Activated CD4-positive, alpha-beta T cell treated with anti-CD3 and anti-CD28 coated beads for 24 hours (primary cell): Measurements from ENCODE around the gene LIX1L.
A peak's percentile ranks its signal among the peaks of the same experiment; 100 is the strongest.

Experiments used
- DNase-seq, 2 donors: peaks; one replicate each; pipeline ENCODE4 v3.0.0-alpha.2; 2020; ENCODE audit warnings: low read depth in 2 of 2

The LIX1L gene

DNA sequence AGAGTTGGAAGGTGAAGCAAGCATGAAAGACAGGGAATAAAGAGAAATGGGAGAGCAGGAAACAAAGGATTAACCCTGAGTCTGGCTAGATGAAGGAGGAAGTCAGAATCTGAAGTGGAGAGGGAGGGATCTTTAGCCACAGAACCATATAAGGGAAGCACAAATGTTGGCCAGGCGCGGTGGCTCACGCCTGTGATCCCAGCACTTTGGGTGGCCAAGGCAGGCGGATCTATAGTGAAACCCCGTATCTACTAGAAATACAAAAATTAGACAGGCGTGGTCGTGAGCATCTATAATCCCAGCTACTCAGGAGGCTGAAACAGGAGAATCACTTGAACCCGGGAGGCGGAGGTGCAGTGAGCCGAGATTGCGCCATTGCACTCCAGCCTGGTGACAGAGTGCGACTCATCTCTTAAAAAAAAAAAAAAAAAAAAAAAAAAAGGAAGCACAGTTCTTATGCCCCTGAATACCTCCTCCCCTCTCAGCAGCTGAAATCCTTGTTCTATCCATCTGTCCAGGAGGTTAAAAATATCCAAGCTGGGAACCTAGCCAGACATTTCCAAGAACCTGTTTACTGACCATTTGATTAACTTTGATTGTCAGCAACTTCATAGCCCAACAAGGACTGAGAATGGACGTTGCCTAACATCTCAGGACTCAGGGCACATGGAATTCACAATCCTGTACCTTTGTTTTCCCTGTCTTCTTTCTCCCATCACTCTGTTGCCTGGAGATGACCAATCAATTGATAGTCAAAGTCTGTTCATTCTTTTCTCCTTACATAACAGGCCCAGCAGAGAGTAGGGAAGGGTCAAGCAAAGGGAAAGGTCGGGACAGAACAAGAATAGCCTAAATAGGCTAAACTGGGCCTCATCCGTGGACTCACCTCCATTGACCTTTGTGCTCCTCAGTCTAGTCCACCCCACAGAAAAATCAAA, 28.0 kb upstream of the LIX1L start:
- no peak for DNase-seq

GRCh38 chr1:145985129-145985501, 27.3 kb upstream of the LIX1L start:
- DNase-seq: no peak

DNA sequence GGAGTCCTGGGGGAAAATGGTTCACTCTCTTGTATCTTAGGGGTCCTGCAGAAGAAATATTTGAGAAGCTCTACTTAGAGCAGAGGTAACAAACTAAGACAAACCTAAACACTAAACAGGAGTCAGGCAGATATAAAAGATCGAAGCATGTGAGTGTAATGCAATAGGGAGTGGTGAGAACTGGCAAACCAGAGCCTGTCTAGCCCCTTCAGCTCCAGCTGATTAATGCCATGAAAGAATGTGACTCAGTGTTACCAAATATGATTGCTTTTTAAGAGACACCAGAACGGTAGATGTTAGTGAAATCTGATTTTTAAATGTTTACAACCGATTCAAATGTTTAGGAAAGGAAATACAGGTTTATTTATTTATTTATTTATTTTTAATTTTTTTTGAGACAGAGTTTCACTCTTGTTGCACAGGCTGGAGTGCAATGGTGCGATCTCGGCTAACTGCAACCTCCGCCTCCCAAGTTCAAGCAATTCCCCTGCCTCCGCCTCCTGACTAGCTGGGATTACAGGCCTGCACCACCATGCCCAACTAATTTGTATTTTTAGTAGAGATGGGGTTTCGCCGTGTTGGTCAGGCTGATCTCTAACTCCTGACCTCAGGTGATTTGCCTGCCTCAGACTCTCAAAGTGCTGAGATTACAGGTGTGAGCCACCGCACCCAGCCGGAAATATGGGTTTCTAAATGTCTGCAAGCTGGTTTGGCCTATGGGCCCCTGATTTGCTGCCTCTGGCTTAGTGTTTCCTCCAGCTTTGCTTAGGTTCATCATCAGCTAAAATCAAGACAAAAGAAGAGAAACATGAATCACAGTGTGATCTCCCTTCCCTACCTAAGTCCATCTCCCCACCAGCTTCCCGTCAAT, 26.4 kb upstream of the LIX1L start:
- no peak for DNase-seq

DNA sequence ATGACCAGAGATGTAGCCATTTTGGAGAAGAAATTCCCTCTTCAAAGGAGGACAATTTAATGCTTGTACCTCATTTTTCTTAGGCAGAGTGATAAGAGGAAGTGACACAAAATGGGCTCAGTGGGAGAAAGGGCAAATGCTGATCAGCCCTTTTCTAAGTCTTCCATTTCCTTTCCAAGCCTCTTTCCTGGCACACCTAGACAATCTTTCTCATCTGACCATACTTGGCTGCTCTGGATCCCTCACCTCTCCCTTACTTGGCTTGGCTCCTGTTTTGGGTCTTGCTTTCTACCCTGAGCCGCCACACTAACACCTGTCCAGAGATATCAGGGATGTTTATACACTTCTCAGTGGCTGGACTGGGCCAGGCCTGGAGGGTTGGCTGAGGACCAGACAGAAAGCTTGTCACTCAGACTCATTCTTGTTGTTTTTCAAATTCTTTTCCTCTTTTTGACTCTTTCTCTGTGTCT, 25.4 kb upstream of the LIX1L start:
- DNase-seq: no peak

DNA sequence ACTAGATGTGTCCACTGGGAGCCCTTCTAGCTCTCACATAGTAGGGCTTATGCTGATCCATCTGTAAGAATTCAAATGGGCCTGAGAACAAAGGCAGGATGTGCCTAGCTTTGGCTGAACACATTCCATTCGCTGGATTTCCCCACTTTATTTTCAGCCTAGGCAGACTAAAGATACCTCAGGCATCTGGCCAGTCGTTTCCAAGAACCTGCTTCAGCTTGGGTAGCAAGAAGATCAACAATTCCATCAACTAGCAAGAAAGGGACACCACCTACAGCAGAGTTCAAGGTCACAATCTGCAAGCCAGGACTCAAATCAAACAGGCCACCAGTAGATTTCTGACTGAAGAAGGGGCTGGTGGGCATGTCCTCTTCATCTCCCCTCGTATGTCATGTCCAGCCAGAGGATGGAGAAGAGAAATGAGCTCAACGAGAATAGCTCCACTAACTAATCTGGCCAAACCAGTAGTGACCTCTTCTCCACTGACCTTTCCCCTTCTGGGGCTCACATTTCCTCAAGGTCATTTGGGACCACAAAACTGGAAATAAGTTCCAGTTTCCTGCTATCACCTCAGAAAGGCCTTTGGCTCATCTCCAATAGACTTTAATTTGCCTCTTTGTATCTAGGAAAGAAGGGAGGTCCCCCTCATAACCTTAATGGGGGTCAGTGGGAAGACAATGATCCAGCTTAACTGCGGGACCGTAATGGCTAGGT, 24.4 kb upstream of the LIX1L start:
- no peak for DNase-seq

GRCh38 chr1:145980457-145980994, 22.7 kb upstream of the LIX1L start:
- DNase-seq: no peak

DNA sequence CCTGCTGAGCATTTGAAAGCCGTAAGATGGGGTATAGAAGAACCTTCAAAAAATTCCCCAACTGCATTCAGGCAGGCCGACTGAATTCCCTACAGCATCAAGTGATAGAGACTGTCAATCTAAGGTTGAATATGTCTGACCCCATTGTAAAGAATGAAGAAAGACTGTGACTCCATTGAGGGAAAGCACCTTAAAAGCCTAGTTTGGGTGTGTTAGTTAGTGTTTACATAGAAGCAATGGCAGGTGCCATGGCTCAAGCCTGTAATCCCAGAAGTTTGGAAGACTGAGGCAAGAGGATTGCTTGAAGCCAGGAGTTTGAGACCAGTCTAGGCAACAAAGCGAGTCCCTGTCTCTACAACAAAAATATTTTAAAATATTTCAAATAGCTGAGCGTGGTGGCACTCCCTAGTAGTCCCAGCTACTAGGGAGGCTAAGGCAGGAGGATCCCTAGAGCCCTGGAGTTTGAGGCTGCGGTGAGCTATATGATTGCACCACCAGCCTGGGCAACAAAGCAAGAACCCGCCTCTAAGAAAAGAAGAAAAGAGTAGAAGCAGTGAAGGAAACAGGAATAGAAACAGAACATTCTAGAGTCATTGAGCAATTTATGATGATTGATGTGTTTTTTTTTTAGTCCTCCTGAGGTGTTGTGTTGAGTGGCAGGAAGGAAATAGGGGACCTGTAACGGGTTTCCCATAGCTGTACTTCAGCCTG, 22.1 kb upstream of the LIX1L start:
- no peak for DNase-seq

GRCh38 chr1:145978854-145979745, 21.3 kb upstream of the LIX1L start:
- peak; percentile 60 to 67 for DNase-seq

DNA sequence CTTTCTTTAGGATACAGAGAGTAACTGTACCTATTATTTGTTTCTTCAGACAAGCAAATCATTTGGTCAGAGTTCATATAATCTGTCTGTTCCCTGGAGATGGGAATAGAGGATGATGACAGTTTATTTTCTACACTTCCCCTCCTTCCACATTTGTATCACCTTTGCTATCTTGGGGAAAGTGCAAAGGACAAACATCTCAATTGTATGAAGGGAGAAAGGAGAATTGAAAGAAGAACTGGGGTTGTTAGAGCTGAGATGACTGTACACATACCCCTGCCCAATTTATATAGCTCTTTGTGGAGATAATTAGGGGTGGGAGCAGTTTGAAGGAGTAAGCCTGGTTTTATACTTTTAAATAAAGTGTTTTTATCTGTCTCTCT, 20.6 kb upstream of the LIX1L start:
- no peak for DNase-seq

- peak in 1 of 2 donors; percentile 57 for DNase-seq
Observed at GRCh38 chr1:145977486-145978470, 20.0 kb upstream of the LIX1L start.

DNA sequence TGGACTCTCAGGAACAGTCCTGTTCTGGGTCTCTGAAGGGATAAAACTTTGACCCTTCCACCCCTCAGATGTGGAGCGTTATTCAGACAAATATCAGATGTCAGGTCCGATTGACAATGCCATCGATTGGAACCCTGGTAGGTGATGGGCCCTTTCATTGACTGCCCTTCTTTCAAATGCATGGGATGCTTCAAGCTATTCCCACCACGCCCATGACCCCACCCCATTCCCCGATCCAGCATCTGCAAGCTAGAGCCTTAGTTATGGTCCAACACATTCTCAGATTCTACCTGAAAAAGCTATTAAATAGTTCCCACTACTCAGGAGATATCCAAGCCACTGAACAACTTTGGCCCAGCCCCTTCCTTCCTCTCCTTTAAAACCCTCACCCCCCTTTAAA, 19.2 kb upstream of the LIX1L start:
- no peak for DNase-seq

DNA sequence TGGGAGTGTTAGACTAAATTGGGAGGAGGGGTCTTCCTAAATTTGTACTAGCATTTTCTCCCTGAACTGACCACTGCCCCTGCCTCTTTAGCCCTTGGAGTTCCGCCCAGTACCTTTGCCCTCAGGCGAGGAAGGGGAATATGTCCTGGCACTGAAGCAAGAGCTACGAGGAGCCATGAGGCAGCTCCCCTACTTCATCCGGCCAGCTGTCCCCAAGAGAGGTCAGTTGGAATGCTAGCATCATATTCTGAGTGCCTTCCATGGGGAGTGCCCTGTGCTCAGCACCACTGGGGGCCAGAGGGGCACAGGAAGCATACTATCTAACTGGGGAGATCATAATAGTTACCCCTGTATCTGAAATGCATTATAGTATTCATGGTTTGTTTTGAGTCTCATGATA, 17.4 kb upstream of the LIX1L start:
- no peak for DNase-seq

- no peak for DNase-seq
Observed at GRCh38 chr1:145974721-145975120, 16.9 kb upstream of the LIX1L start.

- DNase-seq: no peak
Observed at GRCh38 chr1:145972580-145972979, 14.8 kb upstream of the LIX1L start.

DNA sequence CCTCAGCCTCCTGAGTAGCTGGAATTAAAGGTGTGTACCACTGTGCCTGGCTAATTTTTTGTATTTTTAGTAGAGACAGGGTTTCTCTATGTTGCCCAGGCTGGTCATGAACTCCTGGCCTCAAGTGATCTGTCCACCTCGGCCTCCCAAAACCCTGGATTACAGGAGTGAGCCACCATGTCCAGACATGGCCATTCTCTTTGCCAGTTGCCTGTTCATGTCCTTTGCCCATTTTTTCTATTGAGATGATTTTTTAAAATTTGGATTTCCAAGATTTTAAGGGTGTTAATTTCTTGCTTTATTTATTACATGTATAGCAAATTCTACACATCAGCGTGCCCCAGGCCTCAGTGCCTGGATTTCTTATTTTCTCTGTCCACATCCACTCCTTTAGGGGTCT, 9.5 kb upstream of the LIX1L start:
- no peak for DNase-seq

GRCh38 chr1:145965119-145965744, 7.4 kb upstream of the LIX1L start:
- no peak for DNase-seq

GRCh38 chr1:145964328-145965118, 6.7 kb upstream of the LIX1L start, which contains the start of the genes ANKRD34A and POLR3GL:
Gene ANKRD34A (minus strand): TSS chr1:145964575. CDS start chr1:145961759, 2,816 bp downstream.
Gene POLR3GL (plus strand): TSS chr1:145964690. CDS start chr1:145974866, 10,176 bp downstream.
- DNase-seq: peak; percentile 81 to 88
